HG03457 (cell line): ENCODE measurements around the gene EIF4A2.
"Not testable (repeated sequence)": the region's sequence is repeated elsewhere in the genome, so short reads cannot be mapped to it uniquely, and the experiment has no call there.

Experiments
- ATAC-seq: cut with Tn5 transposase; IDR thresholded peaks from one replicate; pipeline ENCODE4 v1.9.1; 2021; ENCODE audit warnings: moderate number of reproducible peaks; ENCODE audit not compliant: unreplicated experiment

Gene EIF4A2

GRCh38 chr3:186818516-186818915 is 35.1 kb downstream of the EIF4A2 start:
- no peak for ATAC-seq

GRCh38 chr3:186818956-186819355 is 35.6 kb downstream of the EIF4A2 start:
- ATAC-seq: no peak

GRCh38 chr3:186821429-186822387 is 38.3 kb downstream of the EIF4A2 start:
- ATAC-seq: no peak

GRCh38 chr3:186822388-186822759 is 39.0 kb downstream of the EIF4A2 start:
- not testable (repeated sequence) for ATAC-seq

GRCh38 chr3:186823386-186823785 is 40.0 kb downstream of the EIF4A2 start:
- no peak for ATAC-seq

GRCh38 chr3:186824430-186825139 is 41.2 kb downstream of the EIF4A2 start:
- no peak for ATAC-seq

- no peak for ATAC-seq
These were observed 42.0 kb downstream of the EIF4A2 start for GRCh38 chr3:186825294-186825821.

- no peak for ATAC-seq
These were observed 42.6 kb downstream of the EIF4A2 start for GRCh38 chr3:186825872-186826409.

- no peak for ATAC-seq
These were observed 43.1 kb downstream of the EIF4A2 start for GRCh38 chr3:186826410-186826975.

GRCh38 chr3:186826976-186827857 is 43.8 kb downstream of the EIF4A2 start:
- peak; percentile 72 for ATAC-seq

- ATAC-seq: no peak
These were observed 45.0 kb downstream of the EIF4A2 start for GRCh38 chr3:186828340-186828739.

- no peak for ATAC-seq
These were observed 48.4 kb downstream of the EIF4A2 start for GRCh38 chr3:186831798-186832197.

GRCh38 chr3:186832276-186832675 is 48.9 kb downstream of the EIF4A2 start:
- ATAC-seq: no peak
